Astrocyte (in vitro differentiated cells and primary cell): ENCODE measurements around the gene CD99.
"Not testable (repeated sequence)": the region's sequence is repeated elsewhere in the genome, so short reads cannot be mapped to it uniquely, and the experiment has no call there.

Experiments used
- CTCF ChIP-seq: IDR thresholded peaks from 2 replicates; pipeline ENCODE4 v1.5.1; 2011; ENCODE audit warnings: low read depth, mild to moderate bottlenecking, inconsistent platforms, low read length, moderate library complexity; ENCODE audit not compliant: insufficient read depth
- EZH2 ChIP-seq: IDR thresholded peaks from 2 replicates; pipeline ENCODE4 v1.6.1; 2012; ENCODE audit warnings: mild to moderate bottlenecking, low read length, inconsistent platforms; ENCODE audit not compliant: insufficient read depth

DNA sequence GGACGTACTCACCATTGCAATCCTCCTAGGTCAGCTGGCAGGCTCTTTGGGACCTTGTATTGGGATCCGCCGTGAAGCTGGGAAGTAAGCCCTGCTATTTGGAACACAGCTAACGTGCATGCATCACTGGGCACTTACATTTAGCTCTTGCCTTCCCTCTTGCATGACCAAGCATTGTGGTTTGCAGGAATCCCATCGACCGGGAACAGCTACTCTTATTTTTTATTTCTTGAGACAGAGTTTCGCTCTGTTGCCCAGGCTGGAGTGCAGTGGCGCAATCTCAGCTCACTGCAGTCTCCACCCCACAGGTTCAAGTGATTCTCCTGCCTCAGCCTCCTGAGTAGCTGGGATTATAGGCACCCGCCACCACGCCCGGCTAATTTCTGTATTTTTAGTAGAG, 36.2 kb downstream of the CD99 start:
- not testable (repeated sequence) for TF ChIP-seq CTCF, EZH2
